Urinary bladder (tissue), 4 donors: ENCODE results near the gene IL10RA. TPM values are rescaled to one million over a fixed set of nuclear protein-coding genes. Genes with fewer than 3 reads are reported as not detected.
"Not testable (repeated sequence)": the region's sequence is repeated elsewhere in the genome, so short reads cannot be mapped to it uniquely, and the experiment has no call there.

Source experiments
- DNase-seq: peaks from one replicate; pipeline ENCODE4 v3.0.0-alpha.2; 2015; ENCODE audit errors: extremely low spot score
- H3K27ac ChIP-seq: one replicate; pipeline ENCODE4 v1.5.1; 2013; ENCODE audit warnings: low read depth, mild to moderate bottlenecking, moderate library complexity
- H3K36me3 ChIP-seq: one replicate; pipeline ENCODE4 v1.6.1; 2013; ENCODE audit warnings: mild to moderate bottlenecking, moderate library complexity; ENCODE audit not compliant: insufficient read depth
- H3K4me1 ChIP-seq: one replicate; pipeline ENCODE4 v1.6.1; 2013; ENCODE audit warnings: mild to moderate bottlenecking, moderate library complexity; ENCODE audit not compliant: insufficient read depth
- H3K4me3 ChIP-seq: one replicate; pipeline ENCODE4 v1.5.1; 2013; ENCODE audit warnings: low read depth, low read length
- WGBS: extraction: QIAGEN DNeasy Blood & Tissue Kit; methylation state at CpG from one replicate; pipeline ENCODE4 v1.1.7; 2013; 5-methylcytosine and 5-hydroxymethylcytosine counted together
- polyA plus RNA-seq: library from polyadenylated mRNA; stranded (reverse); fragments of 200-250 nt; gene quantifications from one replicate; pipeline ENCODE4 v1.2.3, GENCODE V29; 2013
- total RNA-seq: library from RNA; depleted of rRNA; stranded (reverse); fragments of >200 nt; gene quantifications from one replicate; pipeline ENCODE4 v1.2.3, GENCODE V29; 2014
- donor health status: healthy with polysubstance abuse.
- donor health status: healthy.

Gene IL10RA
- total and polyA plus RNA-seq, 2 donors = 8.7 to 10.8 TPM

DNA sequence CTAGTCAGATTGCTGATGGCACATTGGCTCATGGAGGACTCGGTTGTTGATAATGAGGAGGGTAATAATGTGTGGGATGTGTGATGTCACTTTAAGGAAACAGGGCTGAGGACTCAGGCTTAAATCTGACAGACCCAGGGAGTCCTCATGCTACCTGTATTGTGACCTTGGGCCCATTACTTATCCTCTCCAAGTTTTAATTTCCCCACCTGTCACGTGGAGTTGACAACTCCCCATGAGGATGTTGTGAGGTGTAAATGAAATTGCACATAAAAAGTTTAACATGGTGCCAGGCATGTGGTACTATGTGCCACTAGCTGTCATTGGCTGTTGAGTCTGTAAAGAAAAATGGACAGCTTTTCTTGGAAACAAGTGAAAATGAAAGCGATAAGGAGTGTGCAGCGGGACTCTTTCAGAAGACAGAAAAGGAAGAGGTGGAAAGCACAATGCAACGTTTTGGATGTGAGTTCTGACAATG lies 15.3 kb downstream of the IL10RA start:
- 80% methylated on average over 5 of the region's 5 CpGs for WGBS
- Histone ChIP-seq H3K36me3 (no peaks in the 10 kb centered on the region), H3K4me1 (no peaks in the 10 kb centered on the region), H3K4me3 (no peak overlapping the region), H3K27ac (no peak overlapping the region)
- no peak for DNase-seq

- no peak overlapping the region for H3K27ac ChIP-seq
- 90% methylated on average over 6 of the region's 6 CpGs for WGBS
- H3K36me3 ChIP-seq = no peaks in the 10 kb centered on the region
- no peak overlapping the region for H3K4me3 ChIP-seq
- no peak for DNase-seq
- H3K4me1 ChIP-seq = no peaks in the 10 kb centered on the region
These were observed 15.9 kb downstream of the IL10RA start for GRCh38 chr11:118002010-118002540.

- peak; percentile 36 for DNase-seq
- 48% methylated on average over 7 of the region's 7 CpGs for WGBS
- no peaks in the 10 kb centered on the region for H3K36me3 ChIP-seq
- peak overlapping the region; percentile 57 for H3K27ac ChIP-seq
- H3K4me1 ChIP-seq = no peaks in the 10 kb centered on the region
- no peak overlapping the region for H3K4me3 ChIP-seq
These were observed 16.6 kb downstream of the IL10RA start for GRCh38 chr11:118002541-118003423.

- Histone ChIP-seq H3K27ac (no peak overlapping the region), H3K36me3 (no peaks in the 10 kb centered on the region), H3K4me3 (no peak overlapping the region), H3K4me1 (no peaks in the 10 kb centered on the region)
- 68% methylated on average over 4 of the region's 4 CpGs for WGBS
- DNase-seq = no peak
These were observed 17.3 kb downstream of the IL10RA start for GRCh38 chr11:118003456-118003855.

- no peak overlapping the region for H3K27ac ChIP-seq
- DNase-seq = no peak
- H3K4me1 ChIP-seq = no peaks in the 10 kb centered on the region
- H3K36me3 ChIP-seq = no peaks in the 10 kb centered on the region
- WGBS = 92% methylated on average over 7 of the region's 7 CpGs
- no peak overlapping the region for H3K4me3 ChIP-seq
These were observed 18.5 kb downstream of the IL10RA start for GRCh38 chr11:118004543-118005223.

DNA sequence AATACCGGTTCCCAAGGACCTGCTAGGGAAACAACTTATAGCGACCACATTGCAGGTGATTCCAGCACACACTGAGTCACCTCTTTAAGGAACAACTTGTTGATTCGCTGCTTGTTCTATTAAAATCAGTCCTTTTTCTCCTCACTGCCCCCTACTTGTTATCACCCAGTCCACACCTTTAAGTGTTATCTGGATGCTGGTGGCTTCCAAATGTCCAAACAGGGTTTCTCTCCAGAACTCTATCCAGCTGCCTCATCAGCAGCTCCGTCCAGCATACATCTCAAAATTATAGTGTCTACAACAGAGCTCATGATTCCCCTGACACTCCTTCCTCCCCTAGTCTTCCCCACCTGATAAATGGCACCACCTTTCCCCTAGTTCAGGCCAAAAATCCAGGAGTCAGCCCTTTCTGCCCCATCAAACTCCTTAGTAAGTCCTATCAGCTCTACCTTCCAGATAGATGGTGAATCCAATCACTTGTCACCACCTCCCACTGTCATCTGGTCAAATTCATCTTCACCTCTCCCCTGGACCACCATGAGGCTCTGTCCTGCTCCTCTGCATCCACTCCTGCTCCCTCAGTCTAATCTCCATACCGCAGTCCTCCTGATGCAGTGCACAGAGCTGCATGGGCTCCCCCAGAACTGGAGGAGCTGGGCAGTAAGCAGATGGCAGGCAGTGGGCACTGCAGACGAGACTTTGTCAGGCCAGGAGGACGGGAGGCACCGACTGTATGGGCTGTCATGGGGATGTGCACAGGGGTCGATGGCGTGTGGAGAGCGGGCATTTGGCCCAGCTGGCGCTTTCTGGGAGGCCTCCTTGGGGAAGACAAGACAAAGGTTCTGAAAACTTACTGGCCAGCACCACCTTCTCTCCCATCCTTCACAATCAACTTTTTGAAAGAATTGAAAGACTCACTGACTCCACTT lies 19.3 kb downstream of the IL10RA start:
- no peak for DNase-seq
- H3K36me3 ChIP-seq = no peaks in the 10 kb centered on the region
- no peaks in the 10 kb centered on the region for H3K4me1 ChIP-seq
- H3K27ac ChIP-seq = no peak overlapping the region
- H3K4me3 ChIP-seq = no peak overlapping the region
- WGBS = 86% methylated on average over 12 of the region's 12 CpGs

DNA sequence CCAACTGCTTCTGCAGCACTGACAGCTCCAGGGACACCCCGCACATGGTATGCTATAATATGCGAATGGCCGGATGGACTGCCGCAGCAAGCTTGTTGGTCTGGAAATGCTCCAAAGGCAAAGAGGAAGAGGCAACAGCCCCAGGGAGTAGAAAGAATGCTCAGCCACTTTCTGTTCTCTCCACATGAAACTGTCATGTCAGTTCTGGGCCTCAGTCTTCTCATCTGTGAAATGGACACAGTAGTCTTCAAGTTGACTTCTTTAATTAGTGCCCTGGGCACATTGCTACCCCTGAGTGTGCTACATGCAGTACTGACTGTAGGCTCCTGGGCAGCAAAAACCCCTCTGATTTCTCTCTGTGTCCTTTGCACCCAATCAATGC lies 19.9 kb downstream of the IL10RA start:
- H3K4me3 ChIP-seq = no peak overlapping the region

DNA sequence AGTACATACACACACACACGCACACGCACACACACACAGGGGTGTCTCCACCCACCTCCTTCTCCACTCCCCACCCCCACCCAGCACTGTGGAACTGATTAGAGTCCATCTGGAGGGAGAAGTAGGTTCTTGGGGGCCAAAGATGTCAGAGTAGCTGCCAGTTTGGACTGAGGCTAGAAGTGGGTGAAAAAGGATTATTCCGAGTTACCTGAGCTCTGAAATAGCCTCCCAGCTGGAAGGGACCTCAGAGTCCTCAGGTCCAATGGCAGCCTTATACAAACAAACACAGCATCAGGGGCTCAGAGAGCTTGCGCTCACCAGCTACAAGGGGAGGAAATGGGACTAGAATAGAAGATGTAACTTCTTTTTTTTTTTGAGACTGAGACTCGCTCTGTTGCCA lies 20.8 kb downstream of the IL10RA start:
- H3K27ac ChIP-seq = no peak overlapping the region
- 77% methylated on average over 5 of the region's 5 CpGs for WGBS

More for the DNA sequence above, 19.9 kb downstream of the IL10RA start:
- Histone ChIP-seq H3K36me3 (no peaks in the 10 kb centered on the region), H3K4me1 (no peaks in the 10 kb centered on the region), H3K27ac (no peak overlapping the region)
- no peak for DNase-seq
- WGBS = 95% methylated on average over 4 of the region's 4 CpGs

GRCh38 chr11:118007563-118008270 lies 21.5 kb downstream of the IL10RA start:
- H3K27ac ChIP-seq, H3K4me1 ChIP-seq, H3K4me3 ChIP-seq, H3K36me3 ChIP-seq, DNase-seq: not testable (repeated sequence)
- WGBS = 77% methylated on average over 11 of the region's 11 CpGs

More for the DNA sequence above, 20.8 kb downstream of the IL10RA start:
- no peak for DNase-seq
- no peaks in the 10 kb centered on the region for H3K4me1 ChIP-seq
- no peak overlapping the region for H3K4me3 ChIP-seq
- no peaks in the 10 kb centered on the region for H3K36me3 ChIP-seq

GRCh38 chr11:118008271-118008911 lies 22.2 kb downstream of the IL10RA start:
- H3K27ac ChIP-seq = no peak overlapping the region
- WGBS = 80% methylated on average over 4 of the region's 4 CpGs

DNA sequence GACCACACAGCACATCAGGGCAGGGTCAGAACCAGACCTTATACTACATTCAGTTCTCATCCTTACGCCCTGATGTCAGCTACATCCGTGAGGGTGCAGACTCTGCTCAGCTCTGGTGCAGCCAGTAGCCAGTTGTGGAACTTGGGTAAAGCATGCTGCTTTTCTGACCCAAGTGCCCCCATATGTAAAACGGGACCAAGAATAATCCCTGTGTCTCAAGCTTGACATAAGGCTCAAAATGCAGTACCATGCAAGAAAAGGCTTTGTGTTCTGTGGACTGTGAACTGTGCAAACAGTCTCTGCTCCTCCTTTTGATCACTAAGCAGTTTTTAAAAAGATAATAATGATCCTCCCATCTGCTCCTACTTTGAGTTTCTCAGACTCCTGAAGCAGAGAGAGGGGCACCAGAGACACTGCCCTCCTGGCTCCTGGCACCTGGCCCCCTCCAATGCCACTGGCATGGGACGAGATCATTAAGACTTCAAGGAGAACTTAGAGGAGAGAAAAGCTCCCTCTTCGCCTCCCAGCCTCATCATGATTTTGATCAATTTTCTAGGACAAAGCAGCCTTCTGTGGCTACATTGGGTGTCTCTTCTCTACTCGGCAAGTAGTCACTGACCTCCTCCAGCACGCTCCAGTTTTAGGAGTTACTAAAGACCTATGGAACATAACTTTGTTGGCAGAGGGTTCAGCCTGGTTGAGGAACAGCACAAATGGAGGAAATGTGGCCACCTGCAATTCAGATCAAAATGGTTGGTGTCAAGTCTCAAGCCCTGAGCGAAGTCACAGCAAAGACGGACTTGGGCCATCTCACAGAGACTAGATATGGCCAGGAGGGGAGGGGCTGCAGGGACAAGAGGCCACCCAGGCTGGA lies 23.9 kb downstream of the IL10RA start:
- no peaks in the 10 kb centered on the region for H3K4me1 ChIP-seq
- WGBS = 80% methylated on average over 9 of the region's 9 CpGs
- DNase-seq = no peak
- no peak overlapping the region for H3K27ac ChIP-seq
- H3K36me3 ChIP-seq = no peaks in the 10 kb centered on the region
- H3K4me3 ChIP-seq = no peak overlapping the region

More at GRCh38 chr11:118008271-118008911, 22.2 kb downstream of the IL10RA start:
- no peak for DNase-seq
- Histone ChIP-seq H3K4me3 (no peak overlapping the region), H3K36me3 (no peaks in the 10 kb centered on the region), H3K4me1 (no peaks in the 10 kb centered on the region)
